ENCODE data around the gene MYL5. TPM values are rescaled to one million over a fixed set of nuclear protein-coding genes. Genes with fewer than 3 reads are reported as not detected.
A peak's percentile ranks its signal among the peaks of the same experiment; 100 is the strongest.

MYL5 gene
- total RNA-seq, 2 experiments from 2014 or later, result 17.8 to 19.0 TPM

- Mint-ChIP-seq H3K36me3 (ENCODE audit: low read depth) (no peaks in the 10 kb centered on the region), H3K9me3 (no peaks in the 10 kb centered on the region), H3K27me3 (peaks cover 5% of the 10 kb centered on the region), H3K27ac (no peak overlapping the region), H3K4me1 (peaks cover 10% of the 10 kb centered on the region), H3K4me3 (no peak overlapping the region)
- ChIA-PET POLR2A (no interaction called here), CTCF (interaction anchor here (0.7 to 2.2 kb wide), 5 partner anchors 10 to 19 kb away, joined by 3 to 13 read pairs (median 4); partner anchors contain the start of genes ATP5ME and MYL5)
- no peak for DNase-seq
These were observed 9.0 kb downstream of the MYL5 start for GRCh38 chr4:683247-683897.

GRCh38 chr4:683982-684622 lies 9.8 kb downstream of the MYL5 start:
- Mint-ChIP-seq H3K4me3 (no peak overlapping the region), H3K27me3 (peaks cover 5% of the 10 kb centered on the region), H3K9me3 (no peaks in the 10 kb centered on the region), H3K27ac (no peak overlapping the region), H3K4me1 (peaks cover 10% of the 10 kb centered on the region), H3K36me3 (ENCODE audit: low read depth) (no peaks in the 10 kb centered on the region)
- ChIA-PET CTCF (interaction anchor here (0.6 to 2.2 kb wide), 6 partner anchors 10 to 20 kb away, joined by 3 to 13 read pairs (median 4); partner anchors contain the start of genes ATP5ME and MYL5), POLR2A (no interaction called here)
- peak; percentile 39 for DNase-seq

GRCh38 chr4:684623-685327 lies 10.4 kb downstream of the MYL5 start:
- CTCF ChIA-PET, result interaction anchor here (0.6 to 2.2 kb wide), 5 partner anchors 11 to 19 kb away, joined by 4 to 13 read pairs (median 7); partner anchors contain the start of genes ATP5ME and MYL5
- no peak overlapping the region for H3K4me3 Mint-ChIP-seq
- peaks cover 5% of the 10 kb centered on the region for H3K27me3 Mint-ChIP-seq
- POLR2A ChIA-PET, result no interaction called here
- H3K36me3 Mint-ChIP-seq (ENCODE audit: low read depth), result no peaks in the 10 kb centered on the region
- no peaks in the 10 kb centered on the region for H3K9me3 Mint-ChIP-seq
- H3K27ac Mint-ChIP-seq, result no peak overlapping the region
- DNase-seq, result no peak
- H3K4me1 Mint-ChIP-seq, result peaks cover 9% of the 10 kb centered on the region

GRCh38 chr4:685679-686412 lies 11.5 kb downstream of the MYL5 start:
- no peaks in the 10 kb centered on the region for H3K36me3 Mint-ChIP-seq (ENCODE audit: low read depth)
- DNase-seq, result no peak
- ChIA-PET POLR2A (no interaction called here), CTCF (interaction anchor here (0.6 to 2.2 kb wide), 3 partner anchors 13 to 35 kb away, joined by 4 to 8 read pairs (median 5); no protein-coding TSS in a partner anchor)
- no peaks in the 10 kb centered on the region for H3K9me3 Mint-ChIP-seq
- peaks cover 12% of the 10 kb centered on the region for H3K27me3 Mint-ChIP-seq
- H3K4me1 Mint-ChIP-seq, result peaks cover 2% of the 10 kb centered on the region
- no peak overlapping the region for H3K27ac Mint-ChIP-seq
- no peak overlapping the region for H3K4me3 Mint-ChIP-seq

- H3K9me3 Mint-ChIP-seq, result no peaks in the 10 kb centered on the region
- no peak overlapping the region for H3K27ac Mint-ChIP-seq
- DNase-seq, result no peak
- H3K27me3 Mint-ChIP-seq, result peaks cover 12% of the 10 kb centered on the region
- ChIA-PET CTCF (interaction anchor here (1.3 to 2.2 kb wide), 2 partner anchors 13 to 15 kb away, joined by 4 to 8 read pairs; no protein-coding TSS in a partner anchor), POLR2A (no interaction called here)
- no peak overlapping the region for H3K4me3 Mint-ChIP-seq
- H3K4me1 Mint-ChIP-seq, result peaks cover 1% of the 10 kb centered on the region
- H3K36me3 Mint-ChIP-seq (ENCODE audit: low read depth), result no peaks in the 10 kb centered on the region
These were observed 12.2 kb downstream of the MYL5 start for GRCh38 chr4:686413-687040.

GRCh38 chr4:687048-687970 lies 13.0 kb downstream of the MYL5 start:
- no peak overlapping the region for H3K27ac Mint-ChIP-seq
- ChIA-PET POLR2A (no interaction called here), CTCF (interaction anchor here (1.3 to 2.2 kb wide), 2 partner anchors 12 to 16 kb away, joined by 4 to 8 read pairs; no protein-coding TSS in a partner anchor)
- H3K4me1 Mint-ChIP-seq, result peaks cover 1% of the 10 kb centered on the region
- DNase-seq, result no peak
- H3K27me3 Mint-ChIP-seq, result peaks cover 12% of the 10 kb centered on the region
- no peaks in the 10 kb centered on the region for H3K9me3 Mint-ChIP-seq
- H3K36me3 Mint-ChIP-seq (ENCODE audit: low read depth), result no peaks in the 10 kb centered on the region
- no peak overlapping the region for H3K4me3 Mint-ChIP-seq

- CTCF ChIA-PET, result no interaction called here
- H3K4me3 Mint-ChIP-seq, result no peak overlapping the region
- H3K27me3 Mint-ChIP-seq, result peaks cover 14% of the 10 kb centered on the region
- DNase-seq, result no peak
- H3K9me3 Mint-ChIP-seq, result no peaks in the 10 kb centered on the region
- no peak overlapping the region for H3K27ac Mint-ChIP-seq
- peaks cover 1% of the 10 kb centered on the region for H3K4me1 Mint-ChIP-seq
- H3K36me3 Mint-ChIP-seq (ENCODE audit: low read depth), result no peaks in the 10 kb centered on the region
- POLR2A ChIA-PET, result no interaction called here
These were observed 13.9 kb downstream of the MYL5 start for GRCh38 chr4:687971-688853.

- no peak within 1 kb of the TSS for H3K4me3 Mint-ChIP-seq
- H3K4me1 Mint-ChIP-seq, result no peaks in the 10 kb centered on the region
- no peaks in the 10 kb centered on the region for H3K9me3 Mint-ChIP-seq
- ChIA-PET CTCF (no interaction called here), POLR2A (no interaction called here)
- DNase-seq, result no peak
- H3K36me3 Mint-ChIP-seq (ENCODE audit: low read depth), result no peaks in the 10 kb centered on the region
- peaks cover 14% of the 10 kb centered on the region for H3K27me3 Mint-ChIP-seq
- no peak within 1 kb of the TSS for H3K27ac Mint-ChIP-seq
These were observed 14.7 kb downstream of the MYL5 start, which contains the start of gene SLC49A3 for GRCh38 chr4:688854-689681. Gene SLC49A3, minus strand, starts transcription at chr4:689151. Its CDS starts 24 bp downstream, at chr4:689127.

- Mint-ChIP-seq H3K27me3 (peaks cover 14% of the 10 kb centered on the region), H3K4me1 (no peaks in the 10 kb centered on the region), H3K9me3 (no peaks in the 10 kb centered on the region), H3K27ac (no peak overlapping the region), H3K4me3 (no peak overlapping the region), H3K36me3 (ENCODE audit: low read depth) (no peaks in the 10 kb centered on the region)
- no peak for DNase-seq
- POLR2A ChIA-PET, result no interaction called here
- CTCF ChIA-PET, result interaction anchor here (0.6 kb wide), 1 partner anchor 52 kb away, joined by 3 read pairs; no protein-coding TSS in a partner anchor
These were observed 15.4 kb downstream of the MYL5 start for GRCh38 chr4:689723-690122.

GRCh38 chr4:692771-693554 lies 18.6 kb downstream of the MYL5 start:
- no peaks in the 10 kb centered on the region for H3K36me3 Mint-ChIP-seq (ENCODE audit: low read depth)
- no peak overlapping the region for H3K27ac Mint-ChIP-seq
- H3K4me1 Mint-ChIP-seq, result no peaks in the 10 kb centered on the region
- ChIA-PET POLR2A (no interaction called here), CTCF (no interaction called here)
- no peak overlapping the region for H3K4me3 Mint-ChIP-seq
- H3K27me3 Mint-ChIP-seq, result peaks cover 15% of the 10 kb centered on the region
- DNase-seq, result no peak
- no peaks in the 10 kb centered on the region for H3K9me3 Mint-ChIP-seq
